Measurements from ENCODE around the gene YAP1. TPM values are rescaled to one million over a fixed set of nuclear protein-coding genes. Genes with fewer than 3 reads are reported as not detected.
A peak's percentile ranks its signal among the peaks of the same experiment; 100 is the strongest.

Gene YAP1
- total and polyA plus RNA-seq, 3 donors from 2014 or later: 44.2 to 144 (median 110) TPM

DNA sequence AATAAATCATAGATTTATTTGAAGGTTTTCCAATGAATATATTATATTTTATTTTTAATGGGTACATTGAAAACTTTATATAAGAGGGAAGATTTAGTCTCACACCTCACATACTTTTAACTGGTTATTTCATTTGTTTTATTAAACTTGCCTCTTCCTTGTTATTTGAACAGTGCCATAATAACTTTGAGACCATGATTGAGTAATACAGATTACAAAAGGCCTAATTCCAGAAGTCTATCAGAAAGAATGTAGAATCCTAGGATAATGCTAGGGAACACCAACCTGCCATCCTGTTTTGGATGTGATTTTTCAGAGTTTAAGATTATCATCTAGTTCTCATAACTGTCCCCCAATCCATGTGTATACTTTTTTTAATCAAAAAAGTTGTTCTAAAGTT, 104.4 kb downstream of the YAP1 start:
- intact Hi-C loops (cut with DNase I; ENCODE audit: low total_unique reads): no loop called here
- no peak for TF ChIP-seq POLR2A (IDR thresholded peaks at IDR 0.05)
- TF ChIP-seq, protein P1, sequence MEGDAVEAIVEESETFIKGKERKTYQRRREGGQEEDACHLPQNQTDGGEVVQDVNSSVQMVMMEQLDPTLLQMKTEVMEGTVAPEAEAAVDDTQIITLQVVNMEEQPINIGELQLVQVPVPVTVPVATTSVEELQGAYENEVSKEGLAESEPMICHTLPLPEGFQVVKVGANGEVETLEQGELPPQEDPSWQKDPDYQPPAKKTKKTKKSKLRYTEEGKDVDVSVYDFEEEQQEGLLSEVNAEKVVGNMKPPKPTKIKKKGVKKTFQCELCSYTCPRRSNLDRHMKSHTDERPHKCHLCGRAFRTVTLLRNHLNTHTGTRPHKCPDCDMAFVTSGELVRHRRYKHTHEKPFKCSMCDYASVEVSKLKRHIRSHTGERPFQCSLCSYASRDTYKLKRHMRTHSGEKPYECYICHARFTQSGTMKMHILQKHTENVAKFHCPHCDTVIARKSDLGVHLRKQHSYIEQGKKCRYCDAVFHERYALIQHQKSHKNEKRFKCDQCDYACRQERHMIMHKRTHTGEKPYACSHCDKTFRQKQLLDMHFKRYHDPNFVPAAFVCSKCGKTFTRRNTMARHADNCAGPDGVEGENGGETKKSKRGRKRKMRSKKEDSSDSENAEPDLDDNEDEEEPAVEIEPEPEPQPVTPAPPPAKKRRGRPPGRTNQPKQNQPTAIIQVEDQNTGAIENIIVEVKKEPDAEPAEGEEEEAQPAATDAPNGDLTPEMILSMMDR (IDR thresholded peaks at IDR 0.05): no peak
- no peaks in the 10 kb centered on the region for H3K27me3 ChIP-seq
- H3K9me3 ChIP-seq: no peaks in the 10 kb centered on the region
- DNase-seq: no peak
- no peak overlapping the region for H3K4me3 ChIP-seq
- no peaks in the 10 kb centered on the region for H3K36me3 ChIP-seq (ENCODE audit: low read depth, missing control alignments)
- no peaks in the 10 kb centered on the region for H3K4me1 ChIP-seq
- H3K27ac ChIP-seq: no peak overlapping the region

DNA sequence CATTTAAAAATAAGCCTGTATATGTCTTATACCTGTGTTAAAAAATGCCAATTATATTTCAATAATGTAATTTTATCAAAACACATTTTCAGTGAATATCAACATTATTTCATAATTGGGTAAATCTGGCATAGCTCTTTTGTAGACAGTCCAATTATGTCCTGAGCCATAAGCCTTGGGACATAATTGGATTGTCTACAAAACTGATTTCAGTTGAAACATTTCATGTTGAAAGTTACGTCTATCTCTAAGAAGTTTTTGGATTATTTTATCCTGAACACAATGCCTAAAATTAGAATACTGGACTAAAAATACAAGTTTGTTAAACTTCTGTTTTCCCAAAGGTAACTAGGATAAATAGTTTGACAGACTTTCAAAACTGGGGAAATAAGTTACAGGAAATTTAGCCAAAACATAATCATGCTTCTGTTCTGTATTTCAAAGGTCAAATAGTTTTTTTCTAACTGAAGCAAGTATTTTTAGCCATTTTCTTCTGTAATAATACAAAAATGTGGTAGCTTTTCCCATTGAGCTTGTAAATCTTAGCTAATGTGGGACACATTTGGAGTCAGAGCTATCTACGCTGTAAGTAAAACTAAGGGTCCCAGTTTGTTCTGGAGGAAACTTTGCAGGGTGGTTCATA, 106.3 kb downstream of the YAP1 start:
- Histone ChIP-seq H3K4me3 (no peak overlapping the region), H3K36me3 (ENCODE audit: low read depth, missing control alignments) (no peaks in the 10 kb centered on the region), H3K27ac (peak overlapping the region in 1 of 2 donors; percentile 47), H3K9me3 (no peaks in the 10 kb centered on the region), H3K4me1 (no peaks in the 10 kb centered on the region), H3K27me3 (no peaks in the 10 kb centered on the region)
- intact Hi-C loops (cut with DNase I; ENCODE audit: low total_unique reads): no loop called here
- WGBS, 2 donors: 34 to 39% methylated on average over 2 of the region's 2 CpGs
- TF ChIP-seq POLR2A (IDR thresholded peaks at IDR 0.05): no peak
- TF ChIP-seq, protein P1 (IDR thresholded peaks at IDR 0.05): no peak
- no peak for DNase-seq

DNA sequence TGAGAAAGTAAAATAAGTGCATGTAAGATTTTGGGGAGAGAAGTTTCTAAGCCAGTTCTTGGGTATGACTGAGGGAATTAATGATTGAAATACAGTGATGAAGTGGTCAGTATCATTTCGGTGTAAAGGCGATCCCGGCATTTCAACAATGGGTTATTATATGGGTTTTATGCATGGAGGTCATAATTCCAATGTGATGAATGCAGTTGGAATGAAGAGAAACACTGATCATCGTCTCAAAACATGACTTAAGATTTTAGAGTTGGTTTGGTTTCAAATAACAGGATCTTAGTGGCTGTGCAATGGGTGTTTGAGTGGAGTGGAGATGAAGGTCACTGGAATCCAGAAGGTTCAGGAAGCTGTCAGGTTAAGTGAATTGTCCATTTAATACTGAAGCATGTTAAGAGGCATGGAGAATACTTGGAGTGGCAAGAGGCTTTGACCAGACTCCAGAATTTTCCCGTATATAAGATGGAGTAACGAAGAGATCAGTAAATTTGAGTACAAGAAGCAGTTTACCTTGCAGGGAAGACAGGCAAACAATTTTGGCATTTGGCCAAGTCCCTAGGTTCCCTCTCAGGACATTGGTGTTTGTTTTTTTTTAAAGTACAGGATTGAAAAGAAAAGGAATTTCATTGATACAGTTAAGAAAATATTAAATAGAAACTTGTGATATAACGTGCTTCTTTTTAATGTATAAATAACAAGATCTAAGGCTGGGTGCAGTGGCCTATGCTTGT, 110.7 kb downstream of the YAP1 start:
- WGBS, 2 donors: 88 to 92% methylated on average over 7 of the region's 7 CpGs
- intact Hi-C loops (cut with DNase I; ENCODE audit: low total_unique reads): no loop called here

DNA sequence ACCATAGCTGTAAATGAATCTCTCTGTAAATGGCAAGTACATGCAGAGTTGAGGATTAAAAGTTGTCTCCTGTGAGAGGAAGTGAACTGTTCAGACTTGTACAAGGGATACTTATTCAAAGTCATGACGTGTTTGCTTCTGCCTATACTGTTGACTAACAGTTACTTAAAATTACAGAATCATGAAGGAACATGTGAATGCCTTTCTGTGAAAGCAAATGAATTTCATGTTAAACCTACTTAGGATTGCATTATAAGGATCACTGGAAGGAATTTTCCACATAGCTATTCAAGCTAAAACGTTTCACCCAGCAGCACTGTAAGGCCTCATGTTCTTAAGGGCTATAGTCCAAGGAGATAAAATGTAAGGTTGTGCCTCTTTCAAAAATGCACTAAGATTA, 113.6 kb downstream of the YAP1 start:
- no peaks in the 10 kb centered on the region for H3K36me3 ChIP-seq (ENCODE audit: low read depth, missing control alignments)
- intact Hi-C loops (cut with DNase I; ENCODE audit: low total_unique reads): no loop called here
- H3K27me3 ChIP-seq: no peaks in the 10 kb centered on the region
- no peak overlapping the region for H3K4me3 ChIP-seq
- TF ChIP-seq, protein P1 (IDR thresholded peaks at IDR 0.05): no peak
- TF ChIP-seq POLR2A (IDR thresholded peaks at IDR 0.05): no peak
- no peaks in the 10 kb centered on the region for H3K4me1 ChIP-seq
- DNase-seq: no peak
- H3K9me3 ChIP-seq: no peaks in the 10 kb centered on the region
- H3K27ac ChIP-seq: no peak overlapping the region
- WGBS, 2 donors: 18 to 40% methylated on average over 2 of the region's 2 CpGs

More for the DNA sequence above, 110.7 kb downstream of the YAP1 start:
- no peaks in the 10 kb centered on the region for H3K36me3 ChIP-seq (ENCODE audit: low read depth, missing control alignments)
- no peak overlapping the region for H3K4me3 ChIP-seq
- H3K9me3 ChIP-seq: no peaks in the 10 kb centered on the region
- no peaks in the 10 kb centered on the region for H3K27me3 ChIP-seq
- no peak overlapping the region for H3K27ac ChIP-seq
- TF ChIP-seq, protein P1 (IDR thresholded peaks at IDR 0.05): no peak
- TF ChIP-seq POLR2A (IDR thresholded peaks at IDR 0.05): no peak
- no peaks in the 10 kb centered on the region for H3K4me1 ChIP-seq
- DNase-seq: no peak
